ENCODE data around the gene ZBTB16.

GRCh38 chr11:114164546-114164945 lies 105.0 kb downstream of the ZBTB16 start:
- TF ChIP-seq, protein P1, sequence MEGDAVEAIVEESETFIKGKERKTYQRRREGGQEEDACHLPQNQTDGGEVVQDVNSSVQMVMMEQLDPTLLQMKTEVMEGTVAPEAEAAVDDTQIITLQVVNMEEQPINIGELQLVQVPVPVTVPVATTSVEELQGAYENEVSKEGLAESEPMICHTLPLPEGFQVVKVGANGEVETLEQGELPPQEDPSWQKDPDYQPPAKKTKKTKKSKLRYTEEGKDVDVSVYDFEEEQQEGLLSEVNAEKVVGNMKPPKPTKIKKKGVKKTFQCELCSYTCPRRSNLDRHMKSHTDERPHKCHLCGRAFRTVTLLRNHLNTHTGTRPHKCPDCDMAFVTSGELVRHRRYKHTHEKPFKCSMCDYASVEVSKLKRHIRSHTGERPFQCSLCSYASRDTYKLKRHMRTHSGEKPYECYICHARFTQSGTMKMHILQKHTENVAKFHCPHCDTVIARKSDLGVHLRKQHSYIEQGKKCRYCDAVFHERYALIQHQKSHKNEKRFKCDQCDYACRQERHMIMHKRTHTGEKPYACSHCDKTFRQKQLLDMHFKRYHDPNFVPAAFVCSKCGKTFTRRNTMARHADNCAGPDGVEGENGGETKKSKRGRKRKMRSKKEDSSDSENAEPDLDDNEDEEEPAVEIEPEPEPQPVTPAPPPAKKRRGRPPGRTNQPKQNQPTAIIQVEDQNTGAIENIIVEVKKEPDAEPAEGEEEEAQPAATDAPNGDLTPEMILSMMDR (IDR thresholded peaks at IDR 0.05) = no peak
- no peak for TF ChIP-seq POLR2AphosphoS5 (IDR thresholded peaks at IDR 0.05)
- no peak for TF ChIP-seq EP300 (IDR thresholded peaks at IDR 0.05)
- TF ChIP-seq POLR2A (IDR thresholded peaks at IDR 0.05) = no peak

Data from stomach (tissue), 4 donors.